H1 (cell line): Measurements from ENCODE around the gene PKNOX1. TPM values are rescaled to one million over a fixed set of nuclear protein-coding genes. Genes with fewer than 3 reads are reported as not detected.

Experiments
- CTCF ChIA-PET: fragments of 300-600 bp; sonication (Branson Sonifier 250); formaldehyde crosslinking; loops from one replicate; lab custom pipeline; 2021; ENCODE audit not compliant: partially characterized antibody; lab: Charles Lee
- POLR2A ChIA-PET: fragments of 300-600 bp; sonication (Branson Sonifier 250); formaldehyde crosslinking; loops from one replicate; lab custom pipeline; 2021; ENCODE audit warnings: inconsistent platforms; ENCODE audit not compliant: partially characterized antibody; lab: Charles Lee
- DNase-seq, 2 experiments: peaks; one replicate each; pipeline versions ENCODE4 v3.0.0 to v3.0.0-alpha.2; 2010 to 2022; ENCODE audit warnings: low spot score in 2 of 2, low read depth in 1 of 2, mixed read lengths in 1 of 2
- FAIRE-seq: peaks from 2 replicates; lab custom pipeline; 2011; peaks lifted over from hg19 to GRCh38; lab: Jason Lieb, UNC
- H2AFZ ChIP-seq: 2 replicates; pipeline ENCODE4 v1.8.1; 2012; ENCODE audit warnings: low read length, inconsistent platforms
- H2AK5ac ChIP-seq: 2 replicates; pipeline ENCODE4 v1.6.1; 2013; ENCODE audit warnings: low read depth, low read length
- H2BK120ac ChIP-seq: replicated peaks from 2 replicates; pipeline ENCODE3; 2013; ENCODE audit warnings: low read depth, low read length, inconsistent platforms
- H2BK12ac ChIP-seq: 2 replicates; pipeline ENCODE4 v1.6.1; 2013; ENCODE audit warnings: low read depth, low read length
- H2BK15ac ChIP-seq: 2 replicates; pipeline ENCODE4 v1.6.1; 2013; ENCODE audit warnings: low read length
- H2BK20ac ChIP-seq: 2 replicates; pipeline ENCODE4 v1.6.1; 2013; ENCODE audit warnings: low read length
- H2BK5ac ChIP-seq: 2 replicates; pipeline ENCODE4 v1.6.1; 2013; ENCODE audit warnings: low read depth, low read length
- H3K14ac ChIP-seq: 2 replicates; pipeline ENCODE4 v1.6.1; 2013; ENCODE audit warnings: inconsistent platforms; ENCODE audit not compliant: insufficient read length
- H3K18ac ChIP-seq: 2 replicates; pipeline ENCODE4 v1.6.1; 2013; ENCODE audit warnings: low read length; ENCODE audit errors: extremely low read depth
- H3K23ac ChIP-seq: 2 replicates; pipeline ENCODE4 v1.6.1; 2013; ENCODE audit warnings: inconsistent platforms; ENCODE audit not compliant: insufficient read length
- H3K23me2 ChIP-seq: 2 replicates; pipeline ENCODE4 v1.6.1; 2013; ENCODE audit warnings: low read depth, low read length
- H3K27ac ChIP-seq: 2 replicates; pipeline ENCODE4 v1.6.1; 2011; ENCODE audit warnings: low read depth, low read length, inconsistent platforms
- H3K27me3 ChIP-seq, 4 experiments: replicated peaks in 1 of 4; 1 replicate in 1 of 4; 2 replicates in 3 of 4; pipeline versions ENCODE4 v1.6.1 to v1.8.1; 2011 to 2013; ENCODE audit warnings: low read length in 3 of 4, mild to moderate bottlenecking in 3 of 4, inconsistent platforms in 2 of 4, mixed read lengths in 2 of 4, moderate library complexity in 1 of 4; ENCODE audit not compliant: control insufficient read depth in 3 of 4, insufficient read depth in 3 of 4; ENCODE audit errors: extremely low read depth in 1 of 4
- H3K36me3 ChIP-seq, 4 experiments: 2 replicates each; pipeline versions ENCODE4 v1.6.1 to v1.8.1; 2011 to 2013; ENCODE audit warnings: mild to moderate bottlenecking in 4 of 4, low read length in 3 of 4, moderate library complexity in 2 of 4, control low read depth in 1 of 4, inconsistent platforms in 1 of 4; ENCODE audit not compliant: insufficient read depth in 4 of 4, control insufficient read depth in 2 of 4
- H3K4ac ChIP-seq: replicated peaks from 2 replicates; pipeline ENCODE3; 2013; ENCODE audit warnings: low read length, low read depth, mixed read lengths, inconsistent platforms; ENCODE audit not compliant: insufficient read length
- H3K4me1 ChIP-seq, 4 experiments: replicated peaks in 1 of 4; 1 replicate in 1 of 4; 2 replicates in 3 of 4; pipeline versions ENCODE4 v1.6.1 to v1.8.1; 2011 to 2013; ENCODE audit warnings: low read length in 3 of 4, inconsistent platforms in 2 of 4, mixed read lengths in 1 of 4; ENCODE audit not compliant: insufficient read depth in 4 of 4, control insufficient read depth in 3 of 4
- H3K4me2 ChIP-seq, 2 experiments: 2 replicates each; pipeline versions ENCODE4 v1.6.1 to v1.8.1; 2011 to 2013; ENCODE audit warnings: low read depth in 2 of 2, low read length in 2 of 2, control low read depth in 1 of 2, inconsistent platforms in 1 of 2, mild to moderate bottlenecking in 1 of 2; ENCODE audit not compliant: insufficient read depth in 1 of 2
- H3K4me3 ChIP-seq, 4 experiments: fragments of 200-600, 300-600 bp in 1 of 4; sonication (generic), shearing (Covaris generic), sonication (Bioruptor Twin) in 1 of 4; 2 replicates each; pipeline versions ENCODE4 v1.5.1 to v1.8.1; 2011 to 2016; ENCODE audit warnings: low read length in 4 of 4, low read depth in 3 of 4, control low read depth in 2 of 4, inconsistent platforms in 2 of 4, mild to moderate bottlenecking in 2 of 4, mixed read lengths in 1 of 4, moderate library complexity in 1 of 4; ENCODE audit not compliant: insufficient read depth in 2 of 4; ENCODE audit errors: extremely low read depth in 1 of 4
- H3K56ac ChIP-seq: replicated peaks from 2 replicates; pipeline ENCODE3; 2013; ENCODE audit warnings: low read depth, mild to moderate bottlenecking, mixed read lengths, low read length, inconsistent platforms; ENCODE audit not compliant: insufficient read length
- H3K79me1 ChIP-seq: 2 replicates; pipeline ENCODE4 v1.6.1; 2013; ENCODE audit warnings: low read depth, low read length, control low read depth
- H3K79me2 ChIP-seq, 2 experiments: 2 replicates each; pipeline versions ENCODE4 v1.6.1 to v1.8.1; 2012 to 2013; ENCODE audit warnings: low read length in 2 of 2, mild to moderate bottlenecking in 2 of 2, inconsistent platforms in 1 of 2; ENCODE audit not compliant: insufficient read depth in 2 of 2, control insufficient read depth in 1 of 2
- H3K9ac ChIP-seq, 4 experiments: replicated peaks in 1 of 4; 1 replicate in 1 of 4; 2 replicates in 3 of 4; pipeline versions ENCODE4 v1.6.1 to v1.8.1; 2011 to 2013; ENCODE audit warnings: low read depth in 3 of 4, low read length in 3 of 4, control low read depth in 2 of 4, mild to moderate bottlenecking in 2 of 4, moderate library complexity in 2 of 4, inconsistent platforms in 1 of 4; ENCODE audit errors: extremely low read depth in 1 of 4
- H3K9me3 ChIP-seq, 2 experiments: 2 replicates each; pipeline versions ENCODE4 v1.6.1 to v1.8.1; 2012 to 2013; ENCODE audit warnings: mild to moderate bottlenecking in 2 of 2, moderate library complexity in 2 of 2, control low read depth in 1 of 2, inconsistent platforms in 1 of 2, low read depth in 1 of 2, low read length in 1 of 2, mixed read lengths in 1 of 2; ENCODE audit not compliant: insufficient read depth in 2 of 2
- H4K20me1 ChIP-seq, 2 experiments: replicated peaks in 1 of 2; 2 replicates each; pipeline versions ENCODE3 to v1.8.1; 2011 to 2013; ENCODE audit warnings: inconsistent platforms in 2 of 2, low read length in 2 of 2, mild to moderate bottlenecking in 1 of 2; ENCODE audit not compliant: insufficient read depth in 2 of 2, control insufficient read depth in 1 of 2
- H4K5ac ChIP-seq: 2 replicates; pipeline ENCODE4 v1.6.1; 2013; ENCODE audit warnings: low read length, low read depth, mixed read lengths, inconsistent platforms; ENCODE audit not compliant: insufficient read length
- H4K8ac ChIP-seq: 2 replicates; pipeline ENCODE4 v1.8.0; 2013; ENCODE audit warnings: mild to moderate bottlenecking, moderate library complexity, low read length, inconsistent platforms; ENCODE audit not compliant: insufficient read depth; ENCODE audit errors: extremely low read depth
- H4K91ac ChIP-seq: replicated peaks from 2 replicates; pipeline ENCODE3; 2013; ENCODE audit warnings: low read length, mixed read lengths, inconsistent platforms; ENCODE audit not compliant: insufficient read length
- ASH2L ChIP-seq: fragments of 200-600, 300-600 bp; sonication (generic); IDR thresholded peaks from one replicate; pipeline ENCODE4 v1.7.1; 2017; ENCODE audit warnings: low read length
- CBX8 ChIP-seq: fragments of 300-800, 300-1000 bp; sonication (generic); IDR thresholded peaks from 2 replicates; pipeline ENCODE4 v1.7.1; 2016; ENCODE audit warnings: low read depth, low read length, borderline replicate concordance
- CHD2 ChIP-seq: IDR thresholded peaks from 2 replicates; pipeline ENCODE4 v1.6.1; 2012; ENCODE audit warnings: low read length, improper control_type of control experiment
- GTF2F1 ChIP-seq: IDR thresholded peaks from 2 replicates; pipeline ENCODE4 v1.6.1; 2012; ENCODE audit warnings: low read depth, low read length, improper control_type of control experiment, borderline replicate concordance
- HDAC6 ChIP-seq: IDR thresholded peaks from one replicate; pipeline ENCODE4 v1.7.1; 2012; ENCODE audit warnings: low read depth, mild to moderate bottlenecking, inconsistent platforms, low read length, moderate library complexity
- KDM1A ChIP-seq: fragments of 200-600, 300-600 bp; sonication (generic); IDR thresholded peaks from 2 replicates; pipeline ENCODE4 v1.7.1; 2016; ENCODE audit warnings: mild to moderate bottlenecking, low read length, borderline replicate concordance
- PHF8 ChIP-seq: fragments of 200-600 bp; sonication (generic); conservative IDR thresholded peaks from 2 replicates; pipeline ENCODE4 v1.7.1; 2012; ENCODE audit warnings: low read depth, mild to moderate bottlenecking, inconsistent platforms, low read length, moderate library complexity
- POLR2AphosphoS5 ChIP-seq: IDR thresholded peaks from 2 replicates; pipeline ENCODE4 v1.6.1; 2011; ENCODE audit warnings: low read depth, low read length
- RAD21 ChIP-seq, 2 experiments: IDR thresholded peaks in 1 of 2; conservative IDR thresholded peaks in 1 of 2; 2 replicates each; pipeline ENCODE4 v1.6.1; 2011; ENCODE audit warnings: low read depth in 2 of 2, low read length in 2 of 2, improper control_type of control experiment in 1 of 2, inconsistent platforms in 1 of 2, mild to moderate bottlenecking in 1 of 2, moderate library complexity in 1 of 2
- SIRT6 ChIP-seq: IDR thresholded peaks from one replicate; pipeline ENCODE4 v1.7.1; 2012; ENCODE audit warnings: low read length, inconsistent platforms
- SP1 ChIP-seq: IDR thresholded peaks from 2 replicates; pipeline ENCODE4 v1.6.1; 2011; ENCODE audit warnings: low read depth, low read length
- TEAD4 ChIP-seq: IDR thresholded peaks from 2 replicates; pipeline ENCODE4 v1.6.1; 2012; ENCODE audit warnings: low read depth, low read length, inconsistent platforms, mixed read lengths
- WGBS, 2 experiments: shearing (Covaris generic) in 1 of 2; methylation state at CpG; one replicate each; pipeline versions ENCODE4 v1.1.6 to v1.1.7; 2013 to 2015; ENCODE audit warnings: low lambda C conversion rate in 2 of 2, mixed read lengths in 2 of 2, inconsistent platforms in 1 of 2, low coverage in 1 of 2, missing lambda C conversion rate in 1 of 2; ENCODE audit not compliant: insufficient replicate concordance in 2 of 2, insufficient coverage in 1 of 2, insufficient read length in 1 of 2; ENCODE audit errors: extremely low coverage in 1 of 2, missing lambda C conversion rate in 1 of 2; 5-methylcytosine and 5-hydroxymethylcytosine counted together
- polyA plus RNA-seq, 7 experiments: library from polyadenylated mRNA; depleted of rRNA in 3 of 7; stranded (reverse) in 5 of 7; unstranded in 2 of 7; fragments of >200 nt in 5 of 7; fragments of 200-250 nt in 2 of 7; gene quantifications; 1 replicate in 5 of 7; 2 replicates in 1 of 7; 4 replicates in 1 of 7; pipeline versions ENCODE4 v1.2.1 to v1.2.3, GENCODE V29; 2011 to 2013; ENCODE audit warnings: missing spikeins in 2 of 7, mixed read lengths in 2 of 7
- total RNA-seq: library from RNA; stranded (reverse); fragmentation: NEBNext Ultra II Directional; extraction: Animal tissue kit (Norgen Biotek cat#: 25700); gene quantifications from 2 replicates; pipeline ENCODE4 v1.2.1, GENCODE V29; 2021

Gene PKNOX1
- total and polyA plus RNA-seq, 2 of the 8 experiments (the other 6 are each of a cell fraction or from before 2014, with no cell fraction given) = 20.4 to 31.9 TPM

GRCh38 chr21:42973309-42973990 lies 912 bp upstream of the PKNOX1 start:
- CTCF ChIA-PET = interaction anchor here (0.8 to 1.4 kb wide), 3 partner anchors 16 to 76 kb away, joined by 3 to 4 read pairs (median 3); no protein-coding TSS in a partner anchor
- TF ChIP-seq PHF8 = no peak
- TF ChIP-seq KDM1A = no peak
- TF ChIP-seq GTF2F1 = no peak
- TF ChIP-seq POLR2AphosphoS5 = no peak
- no peak for TF ChIP-seq SP1
- no peak for TF ChIP-seq TEAD4
- TF ChIP-seq CHD2 = no peak
- no peak; a peak in 1 of 4 replicates for TF ChIP-seq RAD21 (IDR thresholded peaks at IDR 0.05 in 1 of 2, conservative IDR thresholded peaks at IDR 0.05 in 1 of 2; ENCODE audit: low read depth in 2 of 2, low read length in 2 of 2)
- no peak for TF ChIP-seq ASH2L
- no peak for TF ChIP-seq SIRT6
- no peak for TF ChIP-seq HDAC6
- no peak for TF ChIP-seq CBX8

More at GRCh38 chr21:42973309-42973990, 912 bp upstream of the PKNOX1 start:
- POLR2A ChIA-PET = interaction anchor here (0.8 to 3.7 kb wide), 12 partner anchors 10 to 48 kb away, joined by 3 to 22 read pairs (median 5); partner anchors contain the start of gene ERVH48-1
- no peaks in the 10 kb centered on the region; the same call in 1 of the 2 replicates for H3K79me1 ChIP-seq
- H4K5ac ChIP-seq = peak overlapping the region; percentile 25
- H3K4me2 ChIP-seq = peak overlapping the region; percentile 30 to 67; a peak in 3 of 4 replicates
- peak overlapping the region; percentile 97 for H4K8ac ChIP-seq
- no peak overlapping the region for H3K23ac ChIP-seq
- peak overlapping the region; percentile 94 for H2BK120ac ChIP-seq
- H3K23me2 ChIP-seq = peaks cover 2% of the 10 kb centered on the region; the same call in 1 of the 2 replicates
- peak overlapping the region in 2 of 4 experiments; percentile 56 to 59; a peak in 5 of 7 replicates for H3K9ac ChIP-seq
- no peaks in the 10 kb centered on the region for H3K9me3 ChIP-seq
- no peaks in the 10 kb centered on the region for H3K27me3 ChIP-seq
- H2BK12ac ChIP-seq = peak overlapping the region; percentile 98
- peak overlapping the region; percentile 93 for H2BK5ac ChIP-seq
- peak overlapping the region; percentile 83 for H3K14ac ChIP-seq
- peak overlapping the region; percentile 99 for H4K91ac ChIP-seq
- peak overlapping the region; percentile 2 to 49 (median 31); a peak in 5 of 8 replicates for H3K4me3 ChIP-seq
- no peak for DNase-seq
- peak overlapping the region; percentile 74 for H2BK20ac ChIP-seq
- H2AK5ac ChIP-seq = peak overlapping the region; percentile 92
- 79% methylated on average over 18 of the region's 19 CpGs; no CpG with 5 or more reads in 1 of the 2 experiments for WGBS, 2 experiments
- peak overlapping the region; percentile 84 for H3K18ac ChIP-seq
- peak overlapping the region; percentile 73 for H2BK15ac ChIP-seq
- no peak for FAIRE-seq
- no peak overlapping the region for H2AFZ ChIP-seq
- H3K4me1 ChIP-seq = peaks cover 8 to 30% (median 13%) of the 10 kb centered on the region in 4 experiments
- H3K79me2 ChIP-seq = peaks cover 0 to 32% of the 10 kb centered on the region in 2 experiments; a peak in 2 of 4 replicates
- H3K27ac ChIP-seq = peak overlapping the region; percentile 85; the same call in 1 of the 2 replicates
- peaks cover 0 to 9% (median 0%) of the 10 kb centered on the region in 4 experiments; a peak in 2 of 8 replicates for H3K36me3 ChIP-seq
- H3K56ac ChIP-seq = peak overlapping the region; percentile 74
- H4K20me1 ChIP-seq = no peaks in the 10 kb centered on the region
- H3K4ac ChIP-seq = peak overlapping the region; percentile 99
